HG03066 (cell line): ENCODE measurements around the gene SPATA16.
"Not testable (repeated sequence)": the region's sequence is repeated elsewhere in the genome, so short reads cannot be mapped to it uniquely, and the experiment has no call there.

Experiments used
- ATAC-seq: cut with Tn5 transposase; IDR thresholded peaks from one replicate; pipeline ENCODE4 v1.9.1; 2021; ENCODE audit warnings: low read depth; ENCODE audit not compliant: unreplicated experiment

SPATA16 gene

DNA sequence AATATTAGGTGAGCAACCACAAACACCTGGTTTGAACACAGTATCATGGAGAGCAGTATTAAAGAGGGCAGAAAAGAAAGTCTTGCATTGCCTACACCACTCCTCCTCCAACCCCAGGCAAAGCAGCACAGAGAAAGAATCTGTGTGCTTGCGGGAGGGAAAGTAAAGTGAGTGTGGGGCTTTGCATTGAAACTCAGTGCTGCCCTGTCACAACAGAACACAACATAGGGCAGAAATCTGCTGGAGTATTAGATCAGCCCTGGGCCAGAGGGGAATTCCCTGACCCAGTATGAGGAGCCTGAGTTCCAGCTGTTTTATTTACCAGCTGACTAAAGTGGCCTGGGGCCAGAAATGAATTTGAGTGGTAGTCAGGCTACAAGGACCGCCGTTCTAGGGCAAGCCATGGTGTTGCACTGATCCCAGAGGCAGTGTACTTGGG lies 75.5 kb downstream of the SPATA16 start:
- ATAC-seq, result no peak

DNA sequence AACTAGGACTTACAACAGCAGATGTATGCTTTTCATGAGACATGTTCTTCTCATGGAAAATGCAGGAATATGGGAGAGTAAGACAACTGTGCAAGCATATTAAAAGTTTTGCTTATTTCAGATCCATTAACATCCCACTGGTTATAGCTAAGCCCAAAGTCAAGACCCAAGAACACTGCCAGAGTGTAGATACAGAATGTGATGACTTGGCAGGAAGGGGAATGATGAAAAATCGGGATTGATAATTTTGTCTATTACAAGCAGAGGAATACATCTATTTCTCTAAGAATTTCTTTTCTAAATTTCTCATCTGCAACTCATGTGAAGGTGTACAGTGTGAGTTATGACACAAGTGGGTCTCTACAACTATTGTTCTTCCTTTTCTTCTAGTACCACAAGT lies 76.4 kb downstream of the SPATA16 start:
- no peak for ATAC-seq

DNA sequence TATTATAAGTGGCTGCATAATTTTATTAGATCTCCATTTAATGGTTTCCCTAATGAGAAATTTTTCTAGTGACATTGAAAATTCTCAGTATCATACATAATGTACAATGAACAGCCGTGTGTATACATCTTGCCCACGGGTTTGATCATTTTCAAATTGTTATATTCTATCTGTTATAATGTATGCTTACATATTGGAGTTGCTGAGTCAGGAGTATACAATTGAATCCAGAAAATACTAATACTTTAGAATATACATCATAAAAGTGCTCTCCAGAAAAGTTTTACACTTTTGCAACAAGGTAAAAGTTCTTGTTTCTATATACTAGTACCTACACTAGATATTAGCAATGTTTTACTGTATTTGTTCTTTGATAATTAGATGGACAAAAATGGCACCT lies 82.8 kb downstream of the SPATA16 start:
- ATAC-seq, result no peak

DNA sequence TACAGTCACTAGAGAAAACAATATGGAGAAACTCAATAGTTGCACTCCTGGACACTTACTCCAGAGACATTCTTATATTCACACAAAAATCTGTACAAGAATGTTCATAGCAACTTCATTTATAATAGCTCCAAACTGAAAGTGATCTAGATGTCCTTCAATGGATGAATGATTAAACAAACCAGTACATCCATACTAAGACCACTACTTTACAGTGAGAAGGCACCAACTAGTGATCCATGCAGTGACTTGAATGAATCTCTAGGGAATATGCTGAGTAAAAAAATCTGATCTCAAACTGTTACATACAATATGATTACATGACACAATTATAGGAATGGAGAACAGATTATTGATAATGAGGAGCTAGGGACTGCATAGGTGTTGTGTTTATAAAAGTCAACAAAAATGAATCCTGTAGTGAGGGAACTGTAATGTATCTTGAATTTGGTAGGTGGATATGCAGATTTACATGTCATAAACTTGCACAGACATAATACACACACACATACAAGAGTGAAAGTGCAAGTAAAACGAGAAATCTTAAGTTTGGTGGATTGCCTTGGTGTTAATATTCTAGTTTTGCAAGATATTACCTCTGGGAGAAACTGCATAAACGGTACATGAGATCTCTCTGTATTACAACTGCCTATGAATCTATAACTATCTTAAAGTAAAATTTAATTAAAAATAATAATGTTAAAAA lies 85.7 kb downstream of the SPATA16 start:
- no peak for ATAC-seq

DNA sequence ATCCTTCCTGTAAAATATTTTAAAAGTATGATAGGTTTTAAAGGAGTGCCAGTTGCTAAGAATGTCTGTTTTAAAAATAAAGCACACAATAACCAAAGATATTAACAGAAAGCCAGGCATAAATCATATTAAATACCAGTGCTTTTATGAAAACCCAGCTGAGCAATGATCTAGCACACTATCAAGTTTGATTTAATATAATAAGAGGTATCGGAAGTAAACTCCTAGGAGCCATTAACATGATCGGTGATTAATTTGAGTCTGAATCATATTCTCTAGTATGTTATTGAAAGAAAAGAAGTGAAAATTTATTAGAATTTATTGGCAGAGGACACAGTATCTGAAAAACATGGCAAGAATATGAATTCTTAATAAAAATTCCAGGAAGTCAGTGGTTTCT lies 91.7 kb downstream of the SPATA16 start:
- no peak for ATAC-seq

DNA sequence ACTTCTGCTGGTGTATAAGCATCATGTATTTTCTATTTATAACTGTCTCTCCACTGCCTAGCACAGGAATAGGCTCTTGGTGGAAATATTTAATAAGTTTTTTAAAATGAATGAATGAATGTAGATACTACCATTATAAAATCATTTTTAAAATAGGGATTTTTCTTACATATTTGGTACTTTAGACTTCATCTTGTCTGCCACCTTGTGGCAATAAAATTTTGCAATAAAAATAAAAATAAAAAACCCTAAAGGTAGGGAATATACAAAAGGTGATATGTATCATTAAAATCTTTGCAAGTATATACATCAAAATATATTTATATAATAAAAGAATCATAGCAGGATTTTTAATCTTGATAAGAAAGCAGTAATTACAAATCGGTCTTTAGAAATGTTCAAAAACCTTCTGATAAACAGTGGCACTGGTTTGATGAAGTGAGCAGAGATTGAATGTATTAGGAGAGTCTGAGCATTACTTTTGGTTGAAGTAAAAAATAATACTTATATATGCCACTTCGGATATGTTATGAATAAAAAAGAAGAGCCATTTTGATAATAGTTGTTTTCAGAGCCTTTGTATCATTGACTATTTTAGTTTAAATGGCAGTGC lies 95.2 kb downstream of the SPATA16 start:
- ATAC-seq, result no peak

DNA sequence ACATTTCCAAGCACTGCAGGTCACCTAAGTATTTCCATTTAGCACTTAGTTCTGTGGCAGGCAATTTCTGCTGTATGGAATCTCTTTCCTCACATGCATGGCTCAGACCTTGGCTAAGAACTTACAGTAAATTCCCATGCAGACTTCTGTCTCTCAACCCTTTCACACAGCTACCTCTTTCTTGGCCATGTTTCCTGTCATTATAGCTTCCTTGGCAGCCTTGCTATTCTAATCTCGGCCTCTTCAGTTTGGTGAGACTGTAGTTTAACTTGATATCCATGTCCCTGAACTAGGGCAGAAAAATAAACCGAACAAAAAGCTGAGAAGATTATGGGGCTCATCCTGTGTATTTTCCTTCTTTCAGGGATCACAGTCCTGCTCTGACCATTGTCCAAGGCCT lies 96.0 kb downstream of the SPATA16 start:
- no peak for ATAC-seq

DNA sequence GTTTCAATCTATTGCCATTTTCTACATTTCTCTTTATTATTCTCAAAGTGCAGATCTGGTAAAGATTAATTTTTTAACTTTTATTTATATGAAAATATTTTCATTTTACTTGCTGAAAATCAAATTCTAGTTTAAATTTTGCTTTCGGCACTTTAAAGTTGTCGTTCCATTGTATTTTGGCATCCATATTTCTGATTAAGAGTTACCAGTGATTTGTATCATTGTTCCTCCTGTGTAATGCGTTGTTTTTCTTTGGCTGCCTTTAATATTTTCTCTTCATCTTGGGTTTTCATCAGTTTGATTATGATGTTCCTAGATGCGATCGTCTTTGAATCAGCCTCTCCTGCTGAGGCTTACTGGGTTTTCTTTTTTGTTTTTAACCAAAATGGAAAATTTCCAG lies 97.3 kb downstream of the SPATA16 start:
- no peak for ATAC-seq

DNA sequence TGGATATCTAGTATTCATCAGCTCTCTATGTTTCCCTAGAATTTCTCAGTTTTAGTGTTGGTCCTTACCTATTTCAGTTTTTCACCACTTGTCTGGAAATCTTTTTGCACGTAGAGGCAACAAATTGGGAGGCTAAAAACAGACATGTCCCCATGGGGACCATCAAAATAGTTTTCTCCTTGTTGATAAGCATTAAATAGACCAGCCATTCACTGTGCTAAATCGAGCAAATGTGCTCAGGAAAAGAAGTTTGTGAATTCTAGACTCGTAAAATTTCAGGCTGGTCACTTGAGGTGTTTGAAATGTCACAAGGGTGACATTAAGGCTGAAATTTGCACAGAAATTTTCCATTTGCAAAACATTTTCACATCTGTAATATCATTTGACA lies 102.6 kb downstream of the SPATA16 start:
- no peak for ATAC-seq

DNA sequence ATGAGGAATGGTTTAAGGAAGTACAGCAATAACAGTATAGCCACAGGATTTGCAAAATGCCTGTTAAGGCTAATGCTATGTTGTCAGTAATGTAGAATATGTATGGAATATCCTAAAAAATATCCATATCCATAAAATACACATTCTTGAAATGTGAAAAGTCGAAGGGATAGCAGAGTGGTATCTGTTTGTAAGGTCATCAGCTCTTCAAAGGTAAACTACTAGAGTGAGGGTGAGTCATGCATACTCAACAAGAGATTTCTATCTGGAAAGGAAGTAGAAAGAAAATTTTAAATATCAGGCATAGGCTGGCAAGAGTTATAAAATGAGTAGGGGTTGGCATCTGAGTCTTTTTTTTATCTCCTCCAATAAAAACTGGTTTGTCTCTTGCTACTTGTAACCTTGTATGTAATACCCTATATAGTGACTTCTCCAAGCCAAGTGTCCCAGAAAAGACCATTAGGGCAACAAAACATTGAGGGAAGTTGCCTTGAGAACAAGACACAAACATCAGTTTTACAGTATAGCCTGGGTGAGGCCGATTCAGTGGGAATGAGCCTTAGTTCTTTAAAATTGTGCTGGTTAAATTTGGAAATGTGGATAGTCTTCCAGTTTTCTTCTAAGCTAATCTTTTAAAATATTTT lies 103.1 kb downstream of the SPATA16 start:
- ATAC-seq, result no peak

DNA sequence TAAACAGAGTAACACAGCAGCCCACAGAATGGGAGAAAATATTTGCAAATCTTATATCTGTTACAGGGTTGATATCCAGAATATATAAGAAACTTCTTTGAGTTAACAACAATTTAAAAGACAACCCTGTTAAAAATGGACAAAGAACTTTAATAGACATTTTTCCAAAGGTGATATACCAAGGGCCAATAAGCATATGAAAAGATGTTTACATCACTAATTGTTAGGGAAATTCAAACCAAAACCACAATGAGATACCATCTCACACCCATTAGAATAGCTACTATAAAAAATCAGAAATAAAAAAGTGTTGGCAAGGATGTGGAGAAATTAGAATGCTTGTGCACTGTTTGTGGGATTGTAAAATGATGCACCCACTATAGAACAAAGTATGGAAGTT lies 110.8 kb downstream of the SPATA16 start:
- ATAC-seq, result no peak

DNA sequence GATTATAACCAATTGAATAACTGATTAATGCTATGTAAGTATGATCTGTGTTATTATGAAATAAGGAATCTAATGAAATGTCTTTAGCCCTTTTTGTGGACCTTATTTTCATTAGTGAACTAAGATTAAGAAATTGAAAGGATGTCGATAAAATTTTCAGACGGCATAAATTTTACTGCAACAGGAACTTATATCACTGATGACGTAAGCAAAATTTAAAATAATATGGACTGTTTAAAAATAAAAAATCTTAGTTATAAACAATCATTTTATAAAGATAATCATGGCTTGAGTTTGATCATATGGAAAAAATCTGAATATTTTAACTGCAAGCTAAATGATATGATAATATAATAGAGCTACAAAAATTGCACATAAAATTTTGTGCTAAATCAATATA lies 112.7 kb downstream of the SPATA16 start:
- no peak for ATAC-seq

DNA sequence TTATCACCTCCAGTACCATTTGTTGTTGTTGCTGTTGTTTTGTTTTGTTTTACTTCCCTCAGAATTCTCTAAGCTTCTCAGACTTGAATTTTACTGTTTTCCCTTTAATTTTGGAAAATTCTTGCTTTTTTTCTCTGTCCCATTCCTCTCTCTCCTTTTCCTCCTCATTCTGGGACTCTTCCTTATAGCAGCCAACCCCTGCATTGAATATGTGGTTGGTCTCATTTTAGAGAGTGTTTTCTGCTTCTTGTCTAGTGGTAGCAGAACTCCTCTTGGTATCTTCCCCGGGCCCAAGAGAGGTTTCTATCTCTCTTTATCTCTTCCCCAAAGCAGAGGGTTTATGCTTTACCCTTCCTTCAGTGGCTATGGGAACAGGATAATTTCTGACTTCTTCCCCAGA lies 113.6 kb downstream of the SPATA16 start:
- ATAC-seq, result no peak

DNA sequence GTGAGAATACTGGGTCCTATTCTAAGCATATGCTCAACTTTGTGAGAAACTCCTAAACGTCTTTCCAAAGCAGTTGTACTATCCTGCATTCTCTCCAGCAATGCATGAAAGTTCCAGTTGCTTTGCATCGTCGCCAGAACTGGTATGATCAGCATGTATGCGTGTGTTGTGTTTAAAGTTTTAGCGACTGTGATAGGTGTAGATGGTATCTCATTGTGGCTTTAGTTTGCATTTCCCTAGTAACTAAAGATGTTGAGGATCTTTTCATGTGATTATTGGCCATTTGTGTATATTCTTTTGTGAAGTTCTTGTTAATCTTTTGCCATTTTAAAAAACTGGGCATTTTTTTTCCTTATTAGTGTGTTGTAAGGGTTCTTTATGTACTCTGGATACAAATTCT lies 115.1 kb downstream of the SPATA16 start:
- ATAC-seq, result no peak

DNA sequence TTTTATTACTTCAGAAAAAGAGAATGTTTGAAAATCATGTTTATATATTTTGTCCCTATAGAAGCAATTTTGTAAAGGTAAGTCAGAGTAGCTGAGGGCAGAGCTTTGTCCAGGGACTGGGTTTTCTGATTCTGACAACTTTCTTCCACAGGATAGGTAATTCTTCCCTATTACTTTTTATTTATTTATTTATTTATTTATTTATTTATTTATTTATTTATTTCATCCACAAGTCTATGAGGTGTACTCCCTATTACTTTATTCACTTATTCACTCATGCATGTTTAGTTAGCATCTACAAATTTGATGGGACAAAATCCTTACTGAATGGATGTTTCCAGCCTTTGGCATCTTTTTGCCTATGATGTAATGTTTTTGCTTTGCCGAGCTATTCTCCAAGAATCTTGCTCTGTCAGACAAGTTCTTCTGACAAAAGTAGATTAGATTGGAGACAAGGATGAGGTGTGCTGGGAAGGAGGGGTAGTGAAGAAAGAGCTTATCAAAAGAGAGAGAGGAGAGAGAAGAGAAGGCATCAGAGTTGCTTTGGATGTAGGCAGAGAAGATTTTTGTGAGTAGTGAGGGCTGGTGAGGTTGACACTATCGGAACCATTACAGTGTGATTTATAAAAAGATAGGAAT lies 119.4 kb downstream of the SPATA16 start:
- no peak for ATAC-seq

DNA sequence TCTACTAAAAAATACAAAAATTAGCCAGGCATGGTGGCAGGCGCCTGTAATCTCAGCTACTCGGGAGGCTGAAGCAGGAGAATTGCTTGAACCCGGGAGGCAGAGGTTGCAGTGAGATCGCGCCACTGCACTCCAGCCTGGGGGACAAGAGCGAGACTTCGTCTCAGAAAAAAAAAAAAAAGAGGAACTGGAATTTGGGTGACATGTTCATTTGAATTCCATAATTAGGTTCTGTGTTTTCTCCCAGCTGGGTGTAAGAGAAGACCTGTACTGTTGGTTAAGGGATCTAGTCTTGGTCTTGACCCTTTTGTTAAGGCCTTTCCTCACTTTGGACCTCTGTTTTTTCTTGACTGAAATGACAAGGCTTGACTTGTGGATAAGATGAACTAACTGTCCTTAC lies 120.9 kb downstream of the SPATA16 start:
- ATAC-seq, result not testable (repeated sequence)

DNA sequence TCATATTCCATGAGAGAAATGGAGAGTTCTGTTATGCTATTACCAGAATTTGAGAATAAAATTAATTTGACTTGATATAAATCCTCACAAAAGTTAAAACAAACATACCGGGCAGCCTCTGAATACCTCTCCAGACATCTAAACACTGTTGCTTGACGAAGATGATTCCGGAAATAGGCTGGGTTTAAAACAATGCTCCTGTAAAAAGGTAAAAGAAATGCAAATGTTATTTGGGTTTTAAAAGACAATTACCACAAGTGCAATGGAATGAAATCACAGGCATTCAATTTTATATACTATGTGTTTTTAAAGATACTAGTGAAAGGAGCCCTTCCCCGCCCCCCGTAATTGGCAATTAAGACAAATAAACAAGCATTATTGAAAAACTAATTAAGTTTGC lies 121.7 kb downstream of the SPATA16 start:
- ATAC-seq, result no peak

DNA sequence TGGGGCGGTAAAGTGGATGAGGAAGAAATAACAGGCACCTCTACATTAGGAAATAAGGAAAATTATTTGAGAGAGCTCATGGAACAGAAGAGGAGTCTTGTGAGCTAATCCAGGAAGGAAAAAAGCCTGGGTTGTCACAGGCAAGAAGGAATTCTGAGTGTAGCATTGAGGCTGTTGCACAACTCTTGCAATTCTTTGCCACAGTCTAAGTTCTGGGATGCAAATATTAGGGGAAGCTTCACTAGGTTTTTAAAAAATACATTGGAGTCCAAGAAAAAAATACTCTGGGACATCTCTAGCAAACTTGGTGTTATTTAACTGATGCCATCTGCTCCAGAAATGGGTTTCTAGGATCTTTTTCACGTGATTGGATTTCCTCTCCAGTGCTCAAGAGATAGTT lies 122.3 kb downstream of the SPATA16 start:
- ATAC-seq, result no peak

DNA sequence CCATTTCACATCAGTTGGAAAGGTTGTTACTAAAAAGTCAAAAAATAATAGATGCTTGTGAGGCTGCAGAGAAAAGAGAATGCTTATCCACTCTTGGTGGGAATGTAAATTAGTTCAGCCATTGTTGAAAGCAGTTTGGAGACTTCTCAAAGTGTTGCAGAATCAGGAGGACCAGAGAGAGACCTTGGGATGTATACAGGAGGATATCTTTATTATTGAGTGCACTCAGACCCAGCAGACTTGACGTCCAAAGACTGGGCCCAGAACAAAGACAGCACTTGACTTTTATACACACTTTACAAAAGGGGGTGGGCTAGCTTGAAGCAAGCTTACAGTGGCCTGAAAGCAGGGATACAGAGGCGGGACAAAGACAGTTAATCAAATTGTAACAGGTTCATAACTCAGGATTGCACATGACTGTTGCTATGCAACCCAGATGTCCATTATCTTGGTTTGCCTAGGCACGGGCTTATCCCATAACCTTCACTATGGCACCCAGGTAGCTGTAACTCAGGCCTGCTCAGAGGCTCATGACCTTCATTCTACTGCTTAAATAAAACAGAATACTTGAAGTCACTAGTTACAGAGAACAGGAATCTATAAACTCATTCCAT lies 127.7 kb downstream of the SPATA16 start:
- ATAC-seq, result no peak

DNA sequence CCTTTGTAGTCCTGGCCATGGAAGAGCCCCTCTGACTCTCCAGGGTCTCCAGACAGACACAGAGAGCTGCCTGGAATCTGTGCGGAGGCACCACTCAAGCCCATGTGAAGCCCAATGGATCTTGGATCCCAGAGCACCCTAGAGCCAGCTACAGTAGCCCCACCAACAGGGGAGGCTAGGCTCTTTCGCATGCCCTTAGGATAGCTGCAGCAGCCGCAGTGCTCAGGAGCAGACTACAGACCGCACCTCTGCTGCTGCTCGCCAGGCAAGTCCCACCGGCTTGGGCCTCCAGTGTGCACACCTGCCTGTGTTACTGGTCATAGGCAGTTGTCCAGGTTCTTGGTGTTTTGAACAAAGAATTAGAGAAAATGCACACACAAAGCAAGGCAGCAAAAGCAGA lies 131.6 kb downstream of the SPATA16 start:
- no peak for ATAC-seq

DNA sequence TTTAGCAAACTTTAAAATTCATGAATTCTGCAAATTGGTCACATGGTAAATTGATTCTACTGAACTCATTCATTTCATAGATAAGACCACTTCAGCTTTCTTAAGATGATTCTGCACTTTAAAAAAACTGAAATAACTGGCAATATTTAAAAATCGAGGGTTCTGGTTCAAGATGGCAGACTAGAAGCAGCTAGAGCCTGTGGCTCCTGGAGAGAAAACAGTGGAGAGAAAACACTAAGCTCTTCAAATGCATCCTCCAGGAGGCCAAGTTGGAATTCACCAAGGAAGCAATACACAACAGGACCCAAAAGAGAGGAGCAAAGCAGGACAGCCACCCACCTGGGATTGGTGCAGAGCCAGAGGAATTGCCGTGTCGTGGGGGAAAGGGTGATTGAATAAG lies 132.1 kb downstream of the SPATA16 start:
- no peak for ATAC-seq
